Endothelial cell of umbilical vein (primary cell): ENCODE results near the gene UBE4B. TPM values are rescaled to one million over a fixed set of nuclear protein-coding genes. Genes with fewer than 3 reads are reported as not detected.

ENCODE experiments used
- BruUV-seq: library from RNA; stranded (reverse); fragments of 400-500 nt; replicated peaks from 2 replicates; lab custom pipeline; 2021; lab: Mats Ljungman, UMichigan
- CTCF ChIA-PET: fragments of 300-600, 350-600 bp; sonication (Branson Sonifier 250); formaldehyde crosslinking; loops from one replicate; lab custom pipeline; 2021; ENCODE audit warnings: antibody characterized with exemption, inconsistent platforms; lab: Charles Lee
- POLR2A ChIA-PET: fragments of 300-600, 350-600 bp; sonication (Branson Sonifier 250); formaldehyde crosslinking; loops from one replicate; lab custom pipeline; 2021; ENCODE audit warnings: antibody characterized with exemption, inconsistent platforms; lab: Charles Lee
- DNase-seq: peaks from one replicate; pipeline ENCODE4 v3.0.0-alpha.2; 2011; ENCODE audit warnings: low read depth, low spot score
- FAIRE-seq: peaks from 2 replicates; lab custom pipeline; 2011; peaks lifted over from hg19 to GRCh38; lab: Jason Lieb, UNC
- H2AFZ ChIP-seq: 2 replicates; pipeline ENCODE4 v1.6.0; 2012; ENCODE audit warnings: low read depth, low read length, control low read depth, inconsistent platforms
- H3K27ac ChIP-seq: 2 replicates; pipeline ENCODE4 v1.5.1; 2011; ENCODE audit warnings: low read depth, mild to moderate bottlenecking, control low read depth, low read length, moderate library complexity; ENCODE audit not compliant: insufficient read depth
- H3K27me3 ChIP-seq, 2 experiments: 2 replicates each; pipeline versions ENCODE4 v1.6.0 to v1.6.1; 2011; ENCODE audit warnings: low read length in 2 of 2, mixed read lengths in 1 of 2; ENCODE audit not compliant: control insufficient read depth in 2 of 2, insufficient read depth in 2 of 2
- H3K36me3 ChIP-seq, 2 experiments: 2 replicates in 1 of 2; 3 replicates in 1 of 2; pipeline ENCODE4 v1.5.1; 2011; ENCODE audit warnings: low read length in 2 of 2, mild to moderate bottlenecking in 1 of 2, moderate library complexity in 1 of 2; ENCODE audit not compliant: control insufficient read depth in 2 of 2, insufficient read depth in 2 of 2; ENCODE audit errors: extremely low read depth in 1 of 2
- H3K4me1 ChIP-seq: 3 replicates; pipeline ENCODE4 v1.5.1; 2011; ENCODE audit warnings: mild to moderate bottlenecking, low read length; ENCODE audit not compliant: control insufficient read depth, insufficient read depth; ENCODE audit errors: extremely low read depth
- H3K4me2 ChIP-seq: 2 replicates; pipeline ENCODE4 v1.6.1; 2011; ENCODE audit warnings: low read length, control low read depth, mixed read lengths; ENCODE audit not compliant: insufficient read depth
- H3K4me3 ChIP-seq, 3 experiments: fragments of 200-600 bp in 1 of 3; sonication (generic), shearing (Covaris generic) in 1 of 3; replicated peaks in 1 of 3; 2 replicates each; pipeline ENCODE4 v1.5.1; 2011 to 2016; ENCODE audit warnings: control low read depth in 3 of 3, low read length in 3 of 3, mild to moderate bottlenecking in 2 of 3, inconsistent platforms in 1 of 3, low read depth in 1 of 3, moderate library complexity in 1 of 3; ENCODE audit not compliant: insufficient read depth in 1 of 3
- H3K79me2 ChIP-seq: 2 replicates; pipeline ENCODE4 v1.6.0; 2012; ENCODE audit warnings: low read length, inconsistent platforms; ENCODE audit not compliant: control insufficient read depth, insufficient read depth
- H3K9ac ChIP-seq: replicated peaks from 2 replicates; pipeline ENCODE3; 2011; ENCODE audit warnings: low read length, control low read depth; ENCODE audit not compliant: insufficient read depth; ENCODE audit errors: extremely low read depth
- H3K9me1 ChIP-seq: replicated peaks from 3 replicates; pipeline ENCODE4 v1.6.0; 2011; ENCODE audit warnings: mild to moderate bottlenecking, low read length; ENCODE audit not compliant: control insufficient read depth, insufficient read depth; ENCODE audit errors: extremely low read depth
- H3K9me3 ChIP-seq: replicated peaks from 2 replicates; pipeline ENCODE4 v1.5.1; 2012; ENCODE audit warnings: low read length, inconsistent platforms; ENCODE audit not compliant: control insufficient read depth, insufficient read depth
- H4K20me1 ChIP-seq: replicated peaks from 2 replicates; pipeline ENCODE3; 2011; ENCODE audit warnings: mild to moderate bottlenecking, low read length; ENCODE audit not compliant: control insufficient read depth, insufficient read depth; ENCODE audit errors: extremely low read depth
- EZH2 ChIP-seq: IDR thresholded peaks from 2 replicates; pipeline ENCODE4 v1.6.1; 2012; ENCODE audit warnings: borderline replicate concordance, low read depth, mild to moderate bottlenecking, moderate library complexity, low read length, inconsistent platforms; ENCODE audit not compliant: severe bottlenecking
- FOS ChIP-seq: IDR thresholded peaks from 2 replicates; pipeline ENCODE4 v1.6.1; 2011; ENCODE audit warnings: mild to moderate bottlenecking, low read length, moderate library complexity, borderline replicate concordance; ENCODE audit not compliant: insufficient read depth
- GATA2 ChIP-seq: IDR thresholded peaks from 2 replicates; pipeline ENCODE4 v1.7.0; 2011; ENCODE audit warnings: low read depth, mild to moderate bottlenecking, moderate library complexity, mixed read lengths, low read length; ENCODE audit not compliant: insufficient read length, insufficient read depth
- JUN ChIP-seq: IDR thresholded peaks from 2 replicates; pipeline ENCODE4 v1.6.1; 2011; ENCODE audit warnings: borderline replicate concordance, low read depth; ENCODE audit not compliant: insufficient read length, insufficient read depth
- POLR2A ChIP-seq: IDR thresholded peaks from 2 replicates; pipeline ENCODE4 v1.6.1; 2012; ENCODE audit warnings: low read depth, mild to moderate bottlenecking, control low read depth, low read length
- POLR2AphosphoS5 ChIP-seq: IDR thresholded peaks from 2 replicates; pipeline ENCODE4 v1.6.1; 2012; ENCODE audit warnings: low read depth, mild to moderate bottlenecking, control low read depth, low read length, moderate library complexity; ENCODE audit not compliant: insufficient read depth
- dilution Hi-C: fragments of 300-500 bp; cut with MboI; formaldehyde crosslinking; loops from one replicate; pipeline ENCODE4 v1.15.0; 2019; ENCODE audit warnings: low sequenced_read_pairs; ENCODE audit not compliant: extremely low pct_ligation_motif_present
- intact Hi-C: fragments of 100-400 bp; cut with micrococcal nuclease; formaldehyde crosslinking; loops from one replicate; pipeline ENCODE4 v1.10.0; 2022
- polyA plus RNA-seq, 4 experiments: library from polyadenylated mRNA; depleted of rRNA in 3 of 4; stranded (reverse) in 3 of 4; unstranded in 1 of 4; fragments of >200 nt; gene quantifications; 2 replicates each; pipeline versions ENCODE4 v1.2.1 to v1.2.3, GENCODE V29; 2011 to 2012; ENCODE audit warnings: missing spikeins in 1 of 4
- total RNA-seq: library from RNA; stranded (reverse); gene quantifications from 2 replicates; pipeline ENCODE4 v1.2.3, GENCODE V29; 2021
- TF ChIP-seq, protein P1 (sequence below): IDR thresholded peaks from 2 replicates; pipeline ENCODE4 v1.6.1; 2011; ENCODE audit not compliant: insufficient read depth, insufficient read length

Gene UBE4B
- total and polyA plus RNA-seq, 2 donors (not counting 3 experiments of a cell fraction or from before 2014, with no cell fraction given): 17.8 to 54.5 TPM

DNA sequence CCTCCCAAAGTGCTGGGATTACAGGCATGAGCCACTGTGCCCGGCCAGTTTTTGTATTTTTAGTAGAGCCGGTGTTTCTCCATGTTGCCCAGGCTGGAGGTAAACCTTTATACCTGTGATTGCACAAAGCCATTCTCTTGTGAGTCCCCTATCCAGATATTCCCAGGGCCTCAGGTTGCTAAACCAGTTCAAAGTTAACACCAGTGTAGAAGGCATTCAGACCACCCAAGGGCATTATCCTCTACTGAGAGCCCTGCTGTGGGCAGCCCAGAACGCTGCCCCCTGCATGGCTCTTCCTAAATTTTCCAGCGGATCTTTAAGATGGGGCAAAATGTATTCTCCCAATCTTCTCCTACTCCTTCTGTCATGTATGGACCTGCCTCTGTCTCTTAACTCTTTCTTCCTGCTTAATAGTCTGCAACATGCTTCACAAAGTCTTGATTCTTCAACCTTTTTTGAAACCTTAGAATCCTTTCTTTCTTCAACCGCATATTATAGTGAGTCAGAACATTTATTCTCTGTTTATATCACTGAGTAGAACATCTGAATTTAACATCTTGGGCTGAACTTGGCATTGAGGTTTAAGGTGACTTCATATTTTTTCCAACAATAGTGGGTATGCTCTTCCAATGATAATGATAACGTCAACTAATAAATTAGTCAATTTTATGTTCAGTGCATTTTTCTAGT lies 36.0 kb downstream of the UBE4B start:
- Histone ChIP-seq H3K4me1 (peaks cover 26% of the 10 kb centered on the region), H3K9me3 (no peaks in the 10 kb centered on the region), H3K36me3 (no peaks in the 10 kb centered on the region), H3K4me3 (no peak overlapping the region), H3K79me2 (peaks cover 24% of the 10 kb centered on the region), H3K27me3 (no peaks in the 10 kb centered on the region), H3K4me2 (no peak overlapping the region), H3K27ac (no peak overlapping the region), H3K9me1 (no peaks in the 10 kb centered on the region), H3K9ac (no peak overlapping the region), H4K20me1 (no peaks in the 10 kb centered on the region), H2AFZ (no peak overlapping the region)
- CTCF ChIA-PET: no interaction called here
- DNase-seq: no peak
- TF ChIP-seq EZH2 (no peak), POLR2A (no peak), FOS (no peak), POLR2AphosphoS5 (no peak)
- TF ChIP-seq, protein P1, sequence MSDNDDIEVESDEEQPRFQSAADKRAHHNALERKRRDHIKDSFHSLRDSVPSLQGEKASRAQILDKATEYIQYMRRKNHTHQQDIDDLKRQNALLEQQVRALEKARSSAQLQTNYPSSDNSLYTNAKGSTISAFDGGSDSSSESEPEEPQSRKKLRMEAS: no peak
- dilution Hi-C loops: no loop called here
- POLR2A ChIA-PET: no interaction called here
- intact Hi-C loops: no loop called here
- no peak for FAIRE-seq
- BruUV-seq: no TSS peak

DNA sequence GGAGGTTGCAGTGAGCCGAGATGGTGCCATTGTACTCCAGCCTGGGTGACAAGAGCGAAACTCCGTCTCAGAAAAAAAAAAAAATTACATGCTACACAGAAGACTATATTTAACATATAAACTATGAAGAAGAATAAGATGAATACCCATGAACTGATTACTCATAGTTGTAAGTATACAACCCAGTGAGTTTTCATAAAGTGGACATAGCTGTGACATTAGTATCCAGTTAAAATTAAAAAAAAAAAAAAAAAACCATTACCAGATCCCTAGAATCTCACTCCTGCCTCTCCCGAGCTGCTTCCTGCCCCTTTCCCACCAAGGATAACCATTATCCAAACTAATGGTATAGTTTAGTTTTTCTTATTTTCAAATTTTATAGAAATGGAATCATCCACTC lies 37.4 kb downstream of the UBE4B start:
- DNase-seq: no peak
- no peaks in the 10 kb centered on the region for H3K36me3 ChIP-seq
- no TSS peak for BruUV-seq
- H3K27me3 ChIP-seq: no peaks in the 10 kb centered on the region
- dilution Hi-C loops (no loop called here), intact Hi-C loops (no loop called here)
- no peak for FAIRE-seq
- ChIA-PET POLR2A (no interaction called here), CTCF (interaction anchor here (1.1 kb wide), 1 partner anchor 10 kb away, joined by 4 read pairs; no protein-coding TSS in a partner anchor)
- H3K27ac ChIP-seq: no peak overlapping the region
- H2AFZ ChIP-seq: no peak overlapping the region
- no peak overlapping the region for H3K4me3 ChIP-seq
- H3K4me1 ChIP-seq: peaks cover 19% of the 10 kb centered on the region
- H3K9me1 ChIP-seq: no peaks in the 10 kb centered on the region
- no peaks in the 10 kb centered on the region for H4K20me1 ChIP-seq
- no peak overlapping the region for H3K9ac ChIP-seq
- H3K4me2 ChIP-seq: no peak overlapping the region
- no peak for TF ChIP-seq POLR2A
- TF ChIP-seq JUN: no peak
- no peak for TF ChIP-seq GATA2
- no peaks in the 10 kb centered on the region for H3K9me3 ChIP-seq
- H3K79me2 ChIP-seq: peaks cover 18% of the 10 kb centered on the region
